ENCODE data around the gene DIPK2A.

The DIPK2A gene

DNA sequence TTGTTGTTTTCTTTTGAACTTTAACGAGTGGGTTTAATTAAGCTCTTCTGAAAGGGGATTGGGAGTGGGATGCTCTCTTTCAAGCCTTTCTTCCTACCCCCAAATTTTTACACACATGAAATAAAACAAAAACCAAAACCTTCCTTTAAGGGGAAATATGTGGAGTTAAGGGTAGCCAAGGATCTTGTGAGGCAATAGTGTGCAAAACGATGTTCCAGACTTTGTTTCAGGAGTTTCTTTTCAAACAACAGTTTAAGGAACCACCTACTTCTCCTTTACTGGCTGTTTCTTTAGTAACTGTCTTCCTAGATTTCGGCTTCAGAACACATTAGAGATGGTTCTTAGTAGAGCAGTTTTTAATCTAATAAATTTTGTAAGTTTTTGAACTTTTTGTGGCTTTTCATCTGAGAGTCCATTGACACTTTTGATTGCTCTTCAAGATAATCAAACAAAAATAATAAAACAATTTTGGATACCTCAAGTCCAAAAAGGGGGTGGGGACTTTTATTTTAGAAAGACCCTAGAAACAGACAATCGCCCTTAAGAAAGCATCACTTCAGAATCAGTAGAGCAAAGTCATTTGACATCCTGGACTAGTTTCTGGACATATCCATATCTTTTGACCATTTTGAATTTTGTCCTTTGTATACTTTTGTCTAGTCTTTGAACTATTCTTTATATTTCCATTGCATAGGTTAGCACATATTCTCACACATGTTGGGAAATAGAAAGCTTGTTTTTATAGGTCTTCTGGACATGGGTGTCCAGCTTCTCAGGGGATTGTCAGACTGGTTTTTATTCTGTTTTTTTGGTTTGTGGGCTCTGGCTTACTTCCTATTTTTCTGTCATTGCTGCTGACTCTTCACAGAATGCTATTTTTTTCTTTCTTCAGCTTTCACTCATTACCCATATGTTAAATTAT, 6.0 kb downstream of the DIPK2A start:
- TF ChIP-seq MYC (IDR thresholded peaks at IDR 0.05; ENCODE audit: low read depth, low read length) (no peak), POLR2A (IDR thresholded peaks at IDR 0.05; ENCODE audit: extremely low read depth, insufficient read length) (no peak)
- TF ChIP-seq, protein P1, sequence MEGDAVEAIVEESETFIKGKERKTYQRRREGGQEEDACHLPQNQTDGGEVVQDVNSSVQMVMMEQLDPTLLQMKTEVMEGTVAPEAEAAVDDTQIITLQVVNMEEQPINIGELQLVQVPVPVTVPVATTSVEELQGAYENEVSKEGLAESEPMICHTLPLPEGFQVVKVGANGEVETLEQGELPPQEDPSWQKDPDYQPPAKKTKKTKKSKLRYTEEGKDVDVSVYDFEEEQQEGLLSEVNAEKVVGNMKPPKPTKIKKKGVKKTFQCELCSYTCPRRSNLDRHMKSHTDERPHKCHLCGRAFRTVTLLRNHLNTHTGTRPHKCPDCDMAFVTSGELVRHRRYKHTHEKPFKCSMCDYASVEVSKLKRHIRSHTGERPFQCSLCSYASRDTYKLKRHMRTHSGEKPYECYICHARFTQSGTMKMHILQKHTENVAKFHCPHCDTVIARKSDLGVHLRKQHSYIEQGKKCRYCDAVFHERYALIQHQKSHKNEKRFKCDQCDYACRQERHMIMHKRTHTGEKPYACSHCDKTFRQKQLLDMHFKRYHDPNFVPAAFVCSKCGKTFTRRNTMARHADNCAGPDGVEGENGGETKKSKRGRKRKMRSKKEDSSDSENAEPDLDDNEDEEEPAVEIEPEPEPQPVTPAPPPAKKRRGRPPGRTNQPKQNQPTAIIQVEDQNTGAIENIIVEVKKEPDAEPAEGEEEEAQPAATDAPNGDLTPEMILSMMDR (IDR thresholded peaks at IDR 0.05; ENCODE audit: low read depth, low read length) = no peak
- TF ChIP-seq, protein P2, sequence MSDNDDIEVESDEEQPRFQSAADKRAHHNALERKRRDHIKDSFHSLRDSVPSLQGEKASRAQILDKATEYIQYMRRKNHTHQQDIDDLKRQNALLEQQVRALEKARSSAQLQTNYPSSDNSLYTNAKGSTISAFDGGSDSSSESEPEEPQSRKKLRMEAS (IDR thresholded peaks at IDR 0.05; ENCODE audit: low read depth, low read length) = no peak
- H3K4me3 ChIP-seq (ENCODE audit: low read depth, low read length) = peak overlapping the region; percentile 18
- DNase-seq (ENCODE audit: low read depth) = peak; percentile 73

DNA sequence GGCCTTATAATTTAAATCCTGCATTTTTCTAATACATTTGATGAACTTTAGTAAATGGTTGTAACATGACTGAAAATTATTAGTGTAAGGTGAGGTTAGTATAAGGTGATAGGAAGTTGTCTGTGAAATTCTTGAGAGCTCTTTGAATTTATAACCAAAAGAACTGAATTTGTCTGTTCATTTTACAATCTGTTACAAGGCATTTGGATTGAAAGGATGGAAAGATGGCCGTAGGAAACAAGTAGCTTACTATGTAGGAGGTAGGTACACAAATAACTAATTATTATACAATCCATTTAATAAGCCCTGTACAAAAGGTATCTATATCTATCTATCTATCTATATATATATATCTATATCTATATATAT, 6.6 kb downstream of the DIPK2A start:
- no peak for TF ChIP-seq POLR2A (IDR thresholded peaks at IDR 0.05; ENCODE audit: extremely low read depth, insufficient read length)
- no peak for TF ChIP-seq MYC (IDR thresholded peaks at IDR 0.05; ENCODE audit: low read depth, low read length)
- TF ChIP-seq, protein P2 (IDR thresholded peaks at IDR 0.05; ENCODE audit: low read depth, low read length) = no peak
- TF ChIP-seq, protein P1 (IDR thresholded peaks at IDR 0.05; ENCODE audit: low read depth, low read length) = no peak
- no peak overlapping the region for H3K4me3 ChIP-seq (ENCODE audit: low read depth, low read length)
- DNase-seq (ENCODE audit: low read depth) = no peak

DNA sequence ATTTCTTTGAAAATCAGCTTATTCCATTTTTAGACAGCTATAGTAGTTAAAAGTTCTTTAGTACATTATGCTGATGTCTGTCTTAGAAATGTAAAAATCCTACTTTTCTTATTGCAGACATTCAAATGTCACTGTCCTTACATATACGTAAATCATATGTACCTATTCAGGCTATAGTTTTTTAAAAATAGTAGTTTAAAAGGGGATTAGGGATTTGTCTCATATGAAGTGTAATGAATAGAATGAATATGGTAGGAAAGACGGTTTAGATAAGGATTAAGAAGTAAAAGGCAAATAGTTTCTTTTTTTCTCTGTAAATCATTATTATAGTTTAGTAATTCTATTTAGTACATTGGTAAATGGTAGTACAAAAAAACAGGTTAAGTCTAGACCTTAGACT, 7.4 kb downstream of the DIPK2A start:
- TF ChIP-seq POLR2A (IDR thresholded peaks at IDR 0.05; ENCODE audit: extremely low read depth, insufficient read length) = no peak
- TF ChIP-seq, protein P1 (IDR thresholded peaks at IDR 0.05; ENCODE audit: low read depth, low read length) = no peak
- TF ChIP-seq MYC (IDR thresholded peaks at IDR 0.05; ENCODE audit: low read depth, low read length) = no peak
- TF ChIP-seq, protein P2 (IDR thresholded peaks at IDR 0.05; ENCODE audit: low read depth, low read length) = no peak
- DNase-seq (ENCODE audit: low read depth) = no peak
- H3K4me3 ChIP-seq (ENCODE audit: low read depth, low read length) = no peak overlapping the region

DNA sequence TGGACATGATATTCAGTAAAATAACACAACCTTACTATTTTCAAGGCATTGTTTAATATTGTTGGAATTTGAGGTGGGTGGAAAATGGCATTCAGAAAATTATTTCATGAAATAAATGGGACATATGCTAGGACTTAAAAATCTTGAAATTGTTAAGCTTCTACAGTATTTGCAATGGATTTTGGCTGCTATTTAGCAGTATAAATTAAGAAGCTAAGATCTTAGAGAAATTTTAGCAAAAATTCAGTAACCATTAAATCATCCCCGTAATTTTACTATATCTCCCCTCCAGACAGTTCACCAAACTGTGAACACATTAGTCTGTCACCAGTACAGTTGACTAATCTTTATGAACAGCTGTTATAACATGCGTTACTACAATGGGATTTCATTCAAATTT, 8.2 kb downstream of the DIPK2A start:
- no peak for DNase-seq (ENCODE audit: low read depth)
- H3K4me3 ChIP-seq (ENCODE audit: low read depth, low read length) = no peak overlapping the region
- TF ChIP-seq, protein P2 (IDR thresholded peaks at IDR 0.05; ENCODE audit: low read depth, low read length) = no peak
- TF ChIP-seq, protein P1 (IDR thresholded peaks at IDR 0.05; ENCODE audit: low read depth, low read length) = no peak
- TF ChIP-seq POLR2A (IDR thresholded peaks at IDR 0.05; ENCODE audit: extremely low read depth, insufficient read length) (no peak), MYC (IDR thresholded peaks at IDR 0.05; ENCODE audit: low read depth, low read length) (no peak)

DNA sequence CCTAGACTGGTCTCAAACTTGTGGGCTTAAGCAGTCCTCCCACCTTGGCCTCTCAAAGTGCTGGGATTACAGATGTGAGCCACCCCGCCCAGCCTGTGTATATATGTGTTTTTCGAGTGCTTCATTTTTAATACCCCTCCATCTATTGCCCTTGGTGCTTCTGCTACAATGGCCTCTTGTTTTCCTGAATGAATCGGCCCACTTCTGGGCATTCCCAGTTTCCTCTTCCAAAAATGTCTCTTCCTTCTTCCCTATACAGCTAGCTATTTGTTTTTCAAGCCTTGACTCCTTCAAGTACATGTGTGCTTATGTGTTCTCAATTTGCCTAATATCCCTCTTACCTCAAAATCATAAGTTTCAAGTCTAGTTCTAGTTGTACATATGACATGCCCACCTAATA, 16.7 kb downstream of the DIPK2A start:
- no peak for TF ChIP-seq MYC (IDR thresholded peaks at IDR 0.05; ENCODE audit: low read depth, low read length)
- TF ChIP-seq, protein P2 (IDR thresholded peaks at IDR 0.05; ENCODE audit: low read depth, low read length) = no peak
- TF ChIP-seq, protein P1 (IDR thresholded peaks at IDR 0.05; ENCODE audit: low read depth, low read length) = no peak
- no peak for TF ChIP-seq POLR2A (IDR thresholded peaks at IDR 0.05; ENCODE audit: extremely low read depth, insufficient read length)
- DNase-seq (ENCODE audit: low read depth) = no peak
- H3K4me3 ChIP-seq (ENCODE audit: low read depth, low read length) = no peak overlapping the region

Measured in NB4 (cell line).